Pons (tissue), 1 donor: ENCODE results near the gene COPG2.

Experiments used
- DNase-seq: peaks from one replicate; pipeline ENCODE4 v3.0.0-alpha.2; 2016; ENCODE audit warnings: low spot score

Gene COPG2

DNA sequence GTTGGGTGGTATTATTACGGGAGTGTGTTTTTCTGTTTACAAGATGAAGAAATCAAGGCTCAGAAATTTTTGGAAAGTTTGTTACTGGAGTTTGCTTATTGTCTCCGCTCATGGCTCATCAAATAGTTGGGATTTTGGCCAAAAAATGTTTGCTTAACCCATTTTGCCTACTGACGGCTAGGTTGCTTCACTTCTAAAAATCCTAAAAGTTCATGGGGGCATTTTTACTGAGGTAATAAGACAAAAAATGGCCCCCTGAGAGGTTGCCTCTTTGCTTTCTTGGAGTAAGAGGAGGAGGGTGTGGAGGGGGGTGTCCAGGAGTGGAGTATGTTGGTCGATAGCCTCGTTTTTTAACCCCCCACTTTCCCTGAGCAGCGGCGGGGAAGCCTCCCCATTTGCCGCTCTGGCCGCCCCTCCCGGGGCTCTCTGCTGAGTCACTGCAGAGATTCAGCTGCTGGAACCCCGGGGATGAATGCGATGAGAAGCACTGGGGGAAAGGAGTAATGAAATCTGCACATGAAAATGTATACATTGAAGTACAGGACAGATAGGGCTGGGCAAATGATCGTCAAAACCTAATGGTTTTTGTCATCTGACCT is 175.2 kb downstream of the COPG2 start:
- no peak for DNase-seq

GRCh38 chr7:130492523-130493274 is 175.8 kb downstream of the COPG2 start:
- DNase-seq, result no peak

GRCh38 chr7:130491841-130492522 is 176.6 kb downstream of the COPG2 start, which contains the start of gene MEST:
Gene MEST (plus strand): TSS chr7:130492085. CDS start chr7:130492314, 229 bp downstream.
- no peak for DNase-seq

DNA sequence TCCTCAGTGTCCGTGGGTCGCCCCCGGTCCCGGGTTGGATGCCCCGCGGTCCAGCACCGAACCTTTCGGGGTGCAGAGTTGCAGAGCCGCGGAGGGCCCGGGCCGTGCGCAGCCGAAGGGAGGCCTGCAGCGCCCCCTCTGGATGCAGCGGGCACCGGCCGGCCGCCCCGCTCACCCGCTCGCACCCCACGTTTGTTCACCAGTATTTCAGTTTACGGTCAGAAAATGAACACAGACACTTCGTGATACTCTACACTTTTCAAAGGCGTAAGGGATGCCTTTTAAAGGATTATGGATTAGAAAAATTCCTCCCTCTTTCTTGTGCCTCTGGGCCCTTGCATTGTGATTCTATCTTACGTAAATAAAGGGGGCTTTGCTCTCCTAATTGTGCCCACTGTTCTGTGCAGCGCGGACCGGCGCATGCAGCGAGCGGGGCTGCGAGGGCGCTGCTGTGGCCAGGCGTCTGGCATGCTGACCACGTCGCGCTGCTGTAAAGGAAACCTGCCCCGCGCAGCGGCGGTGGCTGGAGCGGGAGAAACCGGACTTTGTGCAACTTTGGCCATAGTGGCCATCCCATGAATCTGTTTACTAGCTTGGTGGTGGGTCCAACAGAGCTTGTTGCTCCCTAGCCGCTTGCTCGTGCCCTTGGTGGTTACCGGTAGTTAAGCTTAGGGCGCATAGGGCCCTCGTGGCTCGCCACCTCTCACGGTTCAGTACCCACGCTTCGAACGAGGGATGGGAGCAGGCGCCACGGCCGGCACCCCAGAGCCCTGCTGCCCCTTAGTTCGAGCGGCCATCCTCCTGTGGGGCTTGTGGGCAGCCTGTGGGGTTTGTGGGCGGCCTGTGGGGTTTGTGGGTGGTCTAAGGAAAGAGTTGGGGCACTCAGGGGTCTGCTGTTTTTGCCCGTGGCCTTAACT is 177.4 kb downstream of the COPG2 start:
- DNase-seq, result peak; percentile 15

GRCh38 chr7:130490311-130490791 is 178.2 kb downstream of the COPG2 start:
- DNase-seq, result no peak

- peak; percentile 25 for DNase-seq
Observed at GRCh38 chr7:130489140-130489983, 179.2 kb downstream of the COPG2 start.

- peak; percentile 35 for DNase-seq
Observed at GRCh38 chr7:130488392-130489139, 180.0 kb downstream of the COPG2 start.

- no peak for DNase-seq
Observed at GRCh38 chr7:130486954-130487436, 181.6 kb downstream of the COPG2 start.

GRCh38 chr7:130486114-130486953 is 182.2 kb downstream of the COPG2 start:
- DNase-seq, result peak; percentile 35

- DNase-seq, result no peak
Observed at GRCh38 chr7:130485734-130486113, 182.8 kb downstream of the COPG2 start.

DNA sequence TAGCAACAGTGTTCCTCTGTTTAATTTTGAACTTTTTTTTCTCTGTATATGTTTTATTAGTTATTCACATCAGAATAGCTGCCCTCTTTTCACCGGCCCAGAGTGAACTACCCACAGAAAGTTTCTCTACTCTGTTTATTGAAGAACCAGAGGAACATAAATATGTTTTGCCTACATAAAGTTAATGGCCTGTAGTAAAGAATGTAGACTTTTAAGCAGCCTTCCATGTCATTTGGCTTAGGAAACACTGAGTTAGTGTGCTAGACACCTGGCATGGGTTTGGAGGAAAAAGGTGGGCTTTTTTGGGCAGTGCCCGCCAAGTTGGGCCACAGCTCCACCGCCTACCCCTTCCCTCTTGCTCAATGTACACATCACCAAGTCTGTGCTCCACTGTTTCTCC is 185.5 kb downstream of the COPG2 start:
- no peak for DNase-seq

- DNase-seq, result no peak
Observed at GRCh38 chr7:130481898-130482297, 186.7 kb downstream of the COPG2 start.

DNA sequence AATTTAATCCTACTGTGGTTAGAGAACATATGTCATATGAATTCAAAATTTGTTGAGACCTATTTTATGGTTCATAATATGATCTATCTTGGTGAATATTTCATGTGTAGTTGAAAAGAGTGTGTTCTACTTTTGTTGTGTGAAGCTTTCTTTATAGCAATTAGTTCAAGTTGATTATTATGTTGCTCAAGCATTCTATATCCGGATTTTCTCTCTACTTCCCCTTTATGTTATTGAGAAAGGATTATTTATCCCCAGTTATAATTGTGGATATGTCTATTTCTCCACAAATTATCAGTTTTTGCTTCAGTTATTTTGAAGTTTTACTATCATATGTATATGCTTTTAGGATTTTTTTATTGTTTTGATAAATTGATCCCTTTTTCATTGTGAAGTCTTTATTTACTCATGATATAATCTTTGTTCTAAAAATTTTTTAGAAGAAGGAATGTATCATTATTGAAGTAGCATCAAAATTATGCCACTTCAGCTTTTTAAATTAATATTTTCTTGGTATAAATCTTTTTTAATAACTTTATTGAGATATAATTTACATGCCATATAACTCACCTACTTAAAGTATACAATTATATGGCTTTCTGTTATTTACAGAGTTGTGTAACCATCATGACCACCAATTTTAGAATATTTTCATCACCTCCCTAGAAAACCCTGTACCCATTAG is 188.7 kb downstream of the COPG2 start:
- DNase-seq, result no peak

DNA sequence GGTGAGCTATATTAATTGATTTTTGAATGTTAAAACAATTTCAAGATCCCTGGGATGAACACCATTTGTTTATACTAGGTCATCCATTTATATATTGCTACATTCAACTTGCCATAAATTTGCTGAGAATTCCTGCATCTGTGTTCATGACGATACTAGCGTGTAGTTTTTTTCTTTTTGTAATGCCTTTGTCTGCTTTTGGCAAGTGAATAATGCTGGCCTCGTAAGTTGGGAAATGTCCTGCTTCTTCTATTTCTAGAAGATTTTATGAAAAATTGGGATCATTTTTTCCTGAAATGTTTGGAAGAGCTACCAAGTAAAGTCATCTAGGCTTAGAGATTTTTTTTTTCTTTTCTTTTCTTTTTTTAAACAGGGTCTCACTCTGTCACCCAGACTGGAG is 189.6 kb downstream of the COPG2 start:
- no peak for DNase-seq

- DNase-seq, result no peak
Observed at GRCh38 chr7:130476297-130477150, 192.0 kb downstream of the COPG2 start.

- DNase-seq, result no peak
Observed at GRCh38 chr7:130475776-130476175, 192.8 kb downstream of the COPG2 start.

DNA sequence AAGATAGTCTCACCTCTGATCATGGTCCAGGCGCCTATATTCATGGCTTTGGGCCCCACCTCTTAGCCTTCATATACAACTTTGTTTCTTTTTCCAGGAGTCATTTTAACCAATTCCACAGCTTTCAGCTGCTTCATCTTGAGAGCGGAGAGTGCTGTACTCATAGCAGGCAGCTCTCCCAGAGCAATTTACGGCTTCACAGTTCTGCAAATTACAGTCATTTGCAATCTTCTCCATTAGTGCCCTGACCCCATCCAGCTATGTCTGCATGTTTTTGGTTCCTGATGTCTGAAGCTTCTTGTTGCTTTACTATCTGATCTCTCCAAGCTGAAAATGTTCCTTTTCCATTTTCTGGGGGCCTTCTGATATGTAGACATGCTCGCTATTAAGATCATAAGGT is 194.7 kb downstream of the COPG2 start:
- DNase-seq, result no peak

DNA sequence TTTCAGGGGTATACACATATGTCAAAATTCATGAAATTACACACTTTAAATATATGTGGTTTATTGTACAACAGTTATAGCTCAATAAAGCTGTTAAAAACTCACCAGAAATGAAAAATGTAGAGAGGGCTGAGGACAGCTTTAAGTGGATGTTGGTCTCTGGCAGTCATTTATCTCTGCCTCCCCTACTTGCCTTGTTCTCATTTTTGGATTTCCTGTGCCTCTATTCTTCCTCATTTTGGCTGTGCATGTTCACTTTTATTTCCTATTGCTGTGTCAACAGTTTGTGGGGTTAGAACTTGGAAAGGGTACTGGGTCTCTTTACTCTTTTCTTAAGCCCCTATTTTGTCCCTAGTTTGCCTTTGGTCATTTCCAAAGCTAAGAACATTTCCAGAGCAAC is 195.3 kb downstream of the COPG2 start:
- DNase-seq, result peak; percentile 63
